IPS-18c (cell line): ENCODE results near the gene ACER3.
"Not testable (repeated sequence)": the region's sequence is repeated elsewhere in the genome, so short reads cannot be mapped to it uniquely, and the experiment has no call there.

ENCODE experiments used
- H3K4me3 ChIP-seq: 2 replicates; pipeline ENCODE4 v1.7.0; 2013; ENCODE audit warnings: low read depth, mild to moderate bottlenecking, low read length, moderate library complexity; ENCODE audit not compliant: insufficient read depth
- H3K9me3 ChIP-seq: one replicate; pipeline ENCODE4 v1.6.1; 2013; ENCODE audit warnings: mild to moderate bottlenecking, low read length, moderate library complexity; ENCODE audit not compliant: control insufficient read depth, insufficient read depth

ACER3 gene

DNA sequence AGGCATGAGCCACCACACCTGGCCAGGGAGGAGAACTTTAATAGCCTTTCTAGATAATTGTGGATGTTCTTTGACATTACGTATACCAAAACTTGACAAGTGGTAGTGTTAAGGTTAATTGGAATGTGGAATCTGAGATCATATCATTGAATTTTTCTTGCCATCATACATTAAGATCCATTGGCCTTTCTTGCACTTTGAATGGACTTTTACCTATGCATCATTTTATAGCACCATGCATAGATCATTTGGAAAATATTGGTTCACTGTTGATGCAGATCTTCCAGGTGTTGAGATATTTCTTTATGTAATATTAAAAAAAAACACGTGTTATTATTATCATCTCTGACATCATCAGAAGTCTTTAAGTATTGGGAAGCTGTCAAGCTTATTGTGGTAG, 36.5 kb downstream of the ACER3 start:
- no peaks in the 10 kb centered on the region for H3K9me3 ChIP-seq
- no peak overlapping the region for H3K4me3 ChIP-seq

DNA sequence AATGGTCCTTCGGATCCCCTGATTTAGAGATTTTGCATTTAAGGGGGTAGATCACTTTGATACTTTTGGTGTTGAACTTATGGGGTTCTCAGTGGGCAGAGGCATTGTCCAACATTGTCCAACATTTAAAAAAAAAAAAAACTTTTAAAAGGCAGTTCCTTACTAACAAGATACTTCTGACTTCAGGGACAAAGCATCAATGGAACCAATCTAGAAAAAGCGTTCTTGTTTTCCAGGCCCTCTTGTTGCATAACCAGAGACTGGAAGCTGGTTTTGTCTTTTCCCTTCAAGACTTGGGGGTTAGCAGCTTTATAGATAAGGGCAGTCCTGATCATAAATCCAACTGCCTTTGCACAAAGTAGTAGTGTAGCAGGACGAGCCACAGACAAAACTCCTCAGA, 40.4 kb downstream of the ACER3 start:
- Histone ChIP-seq H3K4me3 (no peak overlapping the region), H3K9me3 (peaks cover 2% of the 10 kb centered on the region)

DNA sequence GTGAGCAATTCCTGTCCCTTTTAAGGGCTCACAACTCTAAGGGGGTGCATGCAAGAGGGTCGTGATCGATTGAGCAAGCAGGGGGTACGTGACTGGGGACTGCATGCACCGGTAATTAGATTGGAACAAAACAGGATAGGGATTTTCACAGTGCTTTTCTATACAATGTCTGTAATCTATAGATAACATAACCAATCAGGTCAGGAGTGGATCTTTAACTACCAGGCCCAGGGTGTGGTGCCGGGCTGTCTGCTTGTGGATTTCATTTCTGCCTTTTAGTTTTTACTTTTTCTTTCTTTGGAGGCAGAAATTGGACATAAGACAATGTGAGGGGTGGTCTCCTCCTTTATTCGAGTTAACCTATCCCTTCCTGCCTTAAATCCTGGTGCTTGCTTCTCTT, 40.9 kb downstream of the ACER3 start:
- H3K4me3 ChIP-seq, H3K9me3 ChIP-seq: not testable (repeated sequence)

DNA sequence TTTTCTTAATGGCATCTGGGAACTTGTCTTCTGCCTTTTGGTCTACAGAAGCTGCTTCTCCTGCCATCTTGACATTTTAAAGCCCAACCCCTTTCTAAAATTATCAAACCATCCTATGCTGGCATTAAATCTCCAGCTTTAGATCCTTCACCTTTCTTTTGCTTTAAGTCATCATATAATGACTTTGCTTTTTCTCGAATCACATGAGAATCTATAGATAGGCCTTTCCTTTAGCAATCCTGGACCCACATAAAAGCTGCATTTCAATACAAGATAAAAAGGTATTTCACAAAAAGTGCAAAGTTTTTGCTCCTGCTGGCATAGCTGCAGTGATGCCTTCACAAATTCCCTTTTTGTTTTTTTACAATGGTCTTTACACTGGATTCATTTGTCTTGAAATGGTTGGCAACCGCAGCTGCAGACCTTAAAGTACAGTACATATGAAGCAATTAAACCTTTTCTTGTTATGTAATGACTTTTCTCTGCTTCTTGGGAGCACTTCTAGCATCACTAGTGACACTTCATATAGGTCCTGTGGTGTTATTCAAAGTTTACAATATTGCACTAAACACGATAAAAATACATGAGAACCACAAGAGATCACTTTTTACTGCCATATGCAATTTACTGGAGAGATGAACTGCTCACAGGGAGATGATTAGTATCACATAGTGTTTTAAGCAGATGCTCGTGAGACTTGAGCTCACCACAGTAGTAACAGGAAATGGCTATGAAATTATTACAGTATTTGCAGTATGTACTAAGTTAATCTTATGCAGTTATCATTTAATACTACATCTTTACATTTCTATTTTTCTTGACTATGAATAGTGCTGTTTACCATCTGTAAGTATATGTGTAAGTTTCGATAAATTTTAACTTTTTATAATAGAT, 41.6 kb downstream of the ACER3 start:
- Histone ChIP-seq H3K9me3 (peaks cover 2% of the 10 kb centered on the region), H3K4me3 (no peak overlapping the region)

DNA sequence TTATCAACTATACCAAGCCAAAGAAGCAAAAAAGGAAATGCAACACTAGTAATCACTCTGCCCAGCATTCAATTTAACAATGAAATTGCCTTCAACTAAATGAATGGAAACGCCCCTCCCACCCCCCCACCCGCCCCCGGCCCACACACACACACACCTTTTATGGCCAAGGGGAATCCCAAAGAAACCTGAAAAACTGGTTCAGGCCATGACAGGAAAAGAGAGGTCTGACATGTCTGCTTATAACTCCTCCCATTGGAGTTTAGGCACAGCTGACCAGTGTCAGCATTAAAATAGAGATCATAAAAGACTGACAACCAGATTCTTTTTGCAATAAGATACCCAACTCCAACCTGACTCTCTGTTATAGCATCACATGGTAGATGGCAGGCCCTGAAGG, 42.6 kb downstream of the ACER3 start:
- Histone ChIP-seq H3K9me3 (peaks cover 2% of the 10 kb centered on the region), H3K4me3 (no peak overlapping the region)

DNA sequence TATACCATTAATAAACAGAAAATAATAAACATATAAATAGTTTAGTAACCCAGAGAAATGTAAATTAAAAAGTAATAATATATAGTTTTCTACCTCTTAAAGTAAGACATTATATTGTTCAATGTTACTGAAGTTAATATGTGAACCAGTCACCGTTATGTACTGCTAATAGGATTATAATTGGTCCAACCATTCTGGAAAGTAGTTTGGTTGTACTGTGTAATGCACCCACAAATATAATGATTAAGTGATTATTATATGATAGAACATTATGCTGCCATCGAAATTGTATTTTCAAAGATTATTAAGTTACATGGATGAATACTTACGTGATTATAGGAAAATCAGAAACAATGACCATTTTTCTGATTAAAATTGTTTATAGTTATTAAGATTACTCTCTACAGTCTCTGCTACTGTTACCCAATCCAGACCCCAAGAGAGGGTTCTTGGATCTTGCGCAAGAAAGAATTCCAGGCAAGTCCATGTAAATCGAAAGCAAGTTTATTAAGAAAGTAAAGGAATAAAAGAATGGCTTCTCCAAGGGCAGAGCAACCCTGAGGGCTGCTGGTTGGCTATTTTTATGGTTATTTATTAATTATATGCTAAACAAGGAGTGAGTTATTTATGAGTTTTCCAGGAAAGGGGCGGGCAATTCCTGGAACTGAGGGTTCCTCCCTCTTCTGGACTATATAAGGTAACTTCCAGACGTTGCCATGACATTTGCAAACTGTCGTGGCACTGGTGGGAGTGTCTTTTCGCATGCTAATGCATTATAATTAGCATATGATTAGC, 50.1 kb downstream of the ACER3 start:
- H3K4me3 ChIP-seq, result no peak overlapping the region
- no peaks in the 10 kb centered on the region for H3K9me3 ChIP-seq

DNA sequence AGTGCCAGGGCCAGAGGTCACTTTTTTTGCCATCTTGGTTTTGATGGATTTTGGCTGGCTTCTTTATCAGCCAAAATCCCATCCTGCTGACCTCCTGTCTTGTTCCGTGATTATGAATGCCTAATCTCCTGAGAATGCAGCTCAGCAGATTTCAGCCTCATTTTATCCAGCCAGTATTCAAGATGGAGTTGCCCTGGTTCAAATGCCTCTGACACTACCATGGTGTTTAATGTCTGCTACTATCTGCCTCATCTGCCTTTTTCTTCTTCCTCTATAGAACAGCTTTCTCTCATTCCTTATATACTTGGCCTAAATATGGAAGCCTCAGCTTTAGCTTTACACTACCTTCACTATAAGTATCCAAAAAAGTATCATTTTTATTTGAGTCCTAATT, 50.7 kb downstream of the ACER3 start:
- H3K4me3 ChIP-seq, result no peak overlapping the region
- no peaks in the 10 kb centered on the region for H3K9me3 ChIP-seq

DNA sequence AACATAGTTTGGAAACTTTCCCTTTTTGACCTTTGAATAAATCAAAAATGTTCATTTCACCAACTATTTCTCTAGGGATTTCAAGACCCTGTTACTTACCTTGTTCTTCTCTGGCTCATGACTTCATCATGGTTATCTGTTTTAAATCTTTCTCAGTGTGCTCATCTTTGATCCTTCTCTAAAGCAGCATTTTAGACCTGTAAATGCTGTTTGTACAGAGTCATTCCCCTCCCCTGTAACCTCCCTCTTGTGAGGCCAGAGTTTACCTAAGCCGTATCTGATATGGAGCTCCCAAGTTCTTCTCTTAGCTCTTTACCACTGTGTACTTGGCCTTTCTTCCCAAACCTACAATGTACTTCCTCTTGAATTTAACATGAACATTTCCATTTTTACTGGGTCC, 56.0 kb downstream of the ACER3 start:
- H3K9me3 ChIP-seq, result no peaks in the 10 kb centered on the region
- H3K4me3 ChIP-seq, result no peak overlapping the region

DNA sequence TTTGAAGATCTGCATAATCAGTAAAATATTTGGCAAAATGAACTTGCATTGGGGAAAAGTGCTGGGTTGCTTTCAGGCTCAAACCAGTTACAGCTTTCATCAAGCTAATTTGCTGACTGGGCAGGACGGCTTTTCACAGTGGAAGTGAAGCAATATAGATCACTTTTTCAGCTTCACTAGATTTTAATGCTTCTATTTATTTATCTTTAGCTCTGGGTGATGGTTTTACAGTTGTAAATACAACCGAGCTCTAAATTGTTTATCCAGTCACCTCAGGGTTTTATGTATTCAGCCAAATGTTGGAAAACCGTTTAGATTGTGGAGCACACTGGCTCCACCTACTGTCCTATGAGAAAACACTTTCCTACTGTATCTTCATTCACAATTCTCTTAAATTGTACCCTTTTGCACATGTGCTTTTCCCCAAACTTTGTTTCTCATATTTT, 58.2 kb downstream of the ACER3 start:
- no peak overlapping the region for H3K4me3 ChIP-seq
- no peaks in the 10 kb centered on the region for H3K9me3 ChIP-seq

DNA sequence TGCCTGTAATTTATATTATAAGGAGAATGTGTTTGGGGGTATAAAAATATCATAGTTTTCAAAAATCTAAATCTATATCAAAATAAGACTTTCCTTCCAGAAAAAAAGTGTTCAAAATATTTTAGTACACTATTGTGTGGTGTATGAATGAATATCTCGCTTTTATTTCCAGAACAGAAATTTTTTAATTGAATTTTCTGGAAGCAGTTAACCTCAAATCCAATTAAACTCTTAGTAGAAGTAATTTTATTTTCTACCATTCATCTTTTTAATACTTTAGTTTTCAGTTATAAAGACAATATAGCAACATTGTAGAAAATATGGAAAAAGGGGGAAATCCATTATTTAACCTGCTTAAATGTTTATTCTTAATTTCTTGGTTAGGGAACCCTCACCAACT, 58.7 kb downstream of the ACER3 start:
- H3K4me3 ChIP-seq, result no peak overlapping the region
- no peaks in the 10 kb centered on the region for H3K9me3 ChIP-seq

DNA sequence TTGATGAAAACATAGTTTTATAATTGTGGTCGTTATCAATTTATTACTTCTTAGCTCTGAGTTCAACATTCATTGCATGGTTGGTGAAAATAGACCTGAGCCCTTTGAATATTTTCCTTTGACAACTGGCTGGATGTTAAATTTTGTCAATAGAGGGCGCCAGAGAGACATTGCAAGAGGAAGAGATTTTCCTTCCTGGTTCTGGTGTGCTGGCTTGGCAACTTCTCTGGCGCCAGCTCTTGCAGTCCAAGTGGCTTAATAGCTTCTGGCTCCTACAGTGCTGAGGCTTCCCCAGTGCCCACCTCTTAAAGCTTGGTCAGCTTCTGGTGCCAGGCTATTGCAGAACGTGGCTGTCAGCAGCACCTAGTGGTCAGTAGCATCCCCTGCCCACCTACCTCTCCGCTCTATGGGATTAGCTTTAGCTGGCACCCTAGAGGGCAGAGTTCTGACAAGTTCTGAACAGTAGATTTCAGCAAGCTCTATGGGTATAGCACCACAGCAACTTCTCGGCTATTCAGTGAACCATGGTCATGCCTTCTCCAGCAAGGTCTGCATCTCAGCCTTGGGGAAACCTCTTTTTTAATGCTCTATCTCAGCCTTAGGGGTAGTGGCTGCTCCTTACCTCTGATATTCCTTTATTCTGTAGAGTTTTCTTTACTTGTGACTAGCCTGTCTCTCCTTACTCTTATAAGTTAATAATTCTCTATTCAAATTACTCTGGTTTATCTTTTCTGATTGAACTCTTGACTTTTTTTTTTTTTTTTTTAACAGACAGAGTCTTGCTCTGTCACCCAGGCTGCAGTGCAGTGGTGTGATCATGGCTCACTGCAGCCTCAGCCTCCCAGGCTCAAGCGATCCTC, 59.4 kb downstream of the ACER3 start:
- H3K4me3 ChIP-seq, result no peak overlapping the region
- no peaks in the 10 kb centered on the region for H3K9me3 ChIP-seq

DNA sequence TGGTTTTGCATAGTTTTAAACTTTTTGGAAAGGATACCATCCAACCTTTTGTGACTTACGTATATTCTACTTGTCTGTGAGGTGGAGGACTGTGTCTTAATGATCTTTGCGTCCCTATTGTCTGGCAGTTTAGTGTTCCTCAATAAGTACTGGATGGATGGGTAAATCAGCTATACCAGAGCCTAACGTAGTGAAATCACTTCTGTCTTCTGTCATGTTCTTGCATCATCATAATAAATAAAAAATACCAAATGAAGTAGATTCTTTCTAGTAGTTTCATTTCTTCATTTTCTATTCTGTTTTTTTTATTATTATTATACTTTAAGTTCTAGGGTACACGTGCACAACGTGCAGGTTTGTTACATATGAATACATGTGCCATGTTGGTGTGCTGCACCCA, 66.4 kb downstream of the ACER3 start:
- Histone ChIP-seq H3K9me3 (no peaks in the 10 kb centered on the region), H3K4me3 (no peak overlapping the region)

DNA sequence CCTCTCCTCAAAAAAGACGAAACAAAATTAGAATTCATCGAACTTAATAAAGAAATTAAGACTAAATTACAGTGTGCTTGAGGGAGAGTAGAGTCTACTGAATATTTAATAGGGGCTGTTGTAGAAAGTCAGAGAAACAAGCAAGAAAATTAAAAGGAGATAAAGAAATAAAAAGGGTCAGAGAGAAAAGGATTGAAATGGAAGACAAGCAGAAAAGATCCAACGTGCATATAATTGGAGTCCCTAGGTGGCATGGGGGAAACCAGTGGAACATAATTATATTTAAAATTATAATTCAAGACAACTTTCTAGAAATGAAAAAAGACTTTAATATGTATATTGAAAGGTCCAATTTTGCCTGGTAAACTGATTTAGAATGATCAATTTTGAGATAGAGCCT, 74.3 kb downstream of the ACER3 start:
- H3K4me3 ChIP-seq, result no peak overlapping the region
- H3K9me3 ChIP-seq, result no peaks in the 10 kb centered on the region

DNA sequence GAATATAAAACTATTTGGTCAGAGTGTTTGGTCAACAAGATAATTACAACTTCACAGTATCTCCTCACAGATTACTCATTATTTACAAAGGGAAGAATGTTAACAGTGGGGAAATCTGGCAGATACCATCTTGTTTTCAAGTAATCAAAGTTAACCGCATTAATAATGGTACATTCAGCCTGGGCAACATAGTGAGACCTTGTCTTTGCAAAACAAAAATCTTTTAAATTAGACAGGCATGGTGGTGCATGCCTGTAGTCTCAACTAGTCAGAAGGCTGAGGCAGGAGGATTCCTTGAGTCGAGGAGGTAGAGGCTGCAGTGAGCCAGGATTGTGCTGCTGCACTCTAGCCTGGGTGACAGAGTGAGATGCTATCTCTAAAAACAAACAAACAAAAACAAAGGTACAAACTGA, 78.5 kb downstream of the ACER3 start:
- Histone ChIP-seq H3K4me3 (no peak overlapping the region), H3K9me3 (no peaks in the 10 kb centered on the region)

DNA sequence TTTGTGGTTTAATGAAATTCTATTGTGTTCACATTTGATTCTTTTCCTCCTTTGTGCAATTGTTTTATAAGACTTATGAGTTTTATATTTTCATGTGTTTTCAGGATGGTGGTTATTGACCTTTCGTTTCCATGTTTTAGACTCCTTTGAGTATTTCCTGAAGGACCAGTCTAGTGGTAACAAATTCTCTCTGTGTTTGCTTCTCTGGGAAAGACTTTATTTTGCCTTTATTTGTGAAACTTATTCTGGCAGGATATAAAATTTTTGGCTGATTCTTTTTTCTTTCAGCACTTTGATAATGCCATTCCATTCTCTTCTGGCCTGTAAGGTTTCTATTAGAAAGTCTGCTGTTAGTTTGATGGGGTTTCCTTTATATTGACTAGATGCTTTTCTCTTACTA, 83.5 kb downstream of the ACER3 start:
- H3K4me3 ChIP-seq, result no peak overlapping the region
- H3K9me3 ChIP-seq, result no peaks in the 10 kb centered on the region

DNA sequence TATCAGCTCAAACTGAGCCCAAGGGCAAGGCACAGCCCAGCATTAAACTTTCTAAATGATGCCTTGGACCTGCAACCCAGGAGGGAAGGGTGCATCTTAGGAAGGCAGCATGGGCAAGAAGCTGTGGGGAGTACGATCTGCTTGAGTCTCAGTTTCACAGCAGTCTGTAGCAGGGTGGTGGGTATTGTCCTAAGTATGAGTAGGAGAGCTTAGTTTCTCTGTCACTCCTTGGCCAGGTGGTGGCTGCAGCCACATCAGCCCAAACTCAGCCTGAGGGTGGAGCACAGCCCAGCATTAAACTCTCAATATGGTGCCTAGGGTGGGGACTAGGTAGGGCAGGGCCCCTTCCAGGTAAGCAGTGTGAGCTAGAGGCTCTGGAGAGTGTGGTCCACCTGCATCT, 85.5 kb downstream of the ACER3 start:
- H3K9me3 ChIP-seq, result no peaks in the 10 kb centered on the region
- H3K4me3 ChIP-seq, result no peak overlapping the region

DNA sequence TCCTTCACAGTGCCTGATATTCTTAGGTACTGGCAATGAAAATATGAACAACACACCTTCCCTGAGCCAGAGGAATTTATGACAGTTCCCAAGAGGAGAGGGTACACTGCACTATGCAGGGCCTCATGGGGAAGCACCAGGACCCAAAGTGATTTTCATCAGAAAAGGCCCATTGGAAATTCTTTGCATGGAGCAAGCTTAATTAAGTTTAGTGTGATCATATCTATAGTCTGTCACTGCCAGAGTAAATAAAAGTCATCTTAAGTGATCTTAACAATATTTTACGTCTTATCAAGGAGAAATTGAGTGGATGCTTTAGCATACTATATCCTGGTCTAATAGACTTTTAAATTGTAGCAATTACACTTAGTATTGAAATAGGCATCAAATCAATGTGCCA, 86.5 kb downstream of the ACER3 start:
- Histone ChIP-seq H3K9me3 (no peaks in the 10 kb centered on the region), H3K4me3 (no peak overlapping the region)
